Superior temporal gyrus (tissue), 1 donor: ENCODE measurements around the gene NCKAP5.

ENCODE experiments used
- DNase-seq: peaks from one replicate; pipeline ENCODE4 v3.0.0-alpha.2; 2016; ENCODE audit errors: extremely low spot score

Gene NCKAP5

GRCh38 chr2:133152801-133153200 lies 415.5 kb downstream of the NCKAP5 start:
- no peak for DNase-seq

- DNase-seq: no peak
Observed at GRCh38 chr2:133148187-133148586, 420.1 kb downstream of the NCKAP5 start.

GRCh38 chr2:133146893-133147292 lies 421.4 kb downstream of the NCKAP5 start:
- peak; percentile 41 for DNase-seq

GRCh38 chr2:133143645-133144044 lies 424.6 kb downstream of the NCKAP5 start:
- no peak for DNase-seq

GRCh38 chr2:133142087-133142486 lies 426.2 kb downstream of the NCKAP5 start:
- DNase-seq: no peak

GRCh38 chr2:133140620-133141019 lies 427.6 kb downstream of the NCKAP5 start:
- no peak for DNase-seq

GRCh38 chr2:133139847-133140533 lies 428.3 kb downstream of the NCKAP5 start:
- DNase-seq: peak; percentile 57

GRCh38 chr2:133138693-133139092 lies 429.6 kb downstream of the NCKAP5 start:
- no peak for DNase-seq

GRCh38 chr2:133135035-133135654 lies 433.1 kb downstream of the NCKAP5 start:
- DNase-seq: no peak

- DNase-seq: no peak
Observed at GRCh38 chr2:133130548-133131246, 437.6 kb downstream of the NCKAP5 start.

- DNase-seq: no peak
Observed at GRCh38 chr2:133124446-133124845, 443.8 kb downstream of the NCKAP5 start.

GRCh38 chr2:133123904-133124303 lies 444.4 kb downstream of the NCKAP5 start:
- DNase-seq: no peak

GRCh38 chr2:133123393-133123792 lies 444.9 kb downstream of the NCKAP5 start:
- DNase-seq: no peak

GRCh38 chr2:133122529-133122928 lies 445.7 kb downstream of the NCKAP5 start:
- DNase-seq: no peak

- DNase-seq: no peak
Observed at GRCh38 chr2:133120310-133120709, 448.0 kb downstream of the NCKAP5 start.

GRCh38 chr2:133110201-133110600 lies 458.1 kb downstream of the NCKAP5 start:
- no peak for DNase-seq

GRCh38 chr2:133109772-133110171 lies 458.5 kb downstream of the NCKAP5 start:
- no peak for DNase-seq

- DNase-seq: no peak
Observed at GRCh38 chr2:133107058-133107815, 461.0 kb downstream of the NCKAP5 start.

GRCh38 chr2:133104871-133105270 lies 463.4 kb downstream of the NCKAP5 start:
- DNase-seq: no peak

- no peak for DNase-seq
Observed at GRCh38 chr2:133098787-133099186, 469.5 kb downstream of the NCKAP5 start.

GRCh38 chr2:133097666-133098065 lies 470.6 kb downstream of the NCKAP5 start:
- DNase-seq: no peak

GRCh38 chr2:133092571-133092970 lies 475.7 kb downstream of the NCKAP5 start:
- no peak for DNase-seq
